OCI-LY7 (cell line): ENCODE results near the gene MED25. TPM values are rescaled to one million over a fixed set of nuclear protein-coding genes. Genes with fewer than 3 reads are reported as not detected.

Experiments used
- BruUV-seq: library from RNA; stranded (reverse); fragments of 400-500 nt; replicated peaks from 2 replicates; lab custom pipeline; 2021; lab: Mats Ljungman, UMichigan
- CTCF ChIA-PET: fragments of 300-600 bp; sonication (Branson Sonifier 250); formaldehyde crosslinking; loops from one replicate; lab custom pipeline; 2022; ENCODE audit warnings: antibody characterized with exemption; ENCODE audit not compliant: unreplicated experiment; lab: Charles Lee
- POLR2A ChIA-PET: fragments of 300-600 bp; sonication (Branson Sonifier 250); formaldehyde crosslinking; loops from one replicate; lab custom pipeline; 2022; ENCODE audit warnings: antibody characterized with exemption; lab: Charles Lee
- DNase-seq: peaks from one replicate; pipeline ENCODE4 v3.0.0-alpha.2; 2015; ENCODE audit warnings: low spot score
- H2AFZ ChIP-seq: fragments of 200-600 bp; sonication (generic), shearing (Covaris generic); 2 replicates; pipeline ENCODE4 v1.6.1; 2014; ENCODE audit warnings: mild to moderate bottlenecking, antibody characterized with exemption, low read length, moderate library complexity
- H3K27ac ChIP-seq: fragments of 200-600 bp; sonication (generic); 2 replicates; pipeline ENCODE4 v1.5.1; 2014; ENCODE audit warnings: mixed run types, low read depth, mild to moderate bottlenecking, moderate library complexity, low read length, inconsistent platforms; ENCODE audit not compliant: poor library complexity, severe bottlenecking
- H3K36me3 ChIP-seq: fragments of 200-600 bp; sonication (generic); 2 replicates; pipeline ENCODE4 v1.6.1; 2014; ENCODE audit warnings: mild to moderate bottlenecking, antibody characterized with exemption, low read length, moderate library complexity, mixed read lengths; ENCODE audit not compliant: insufficient read depth
- H3K4me1 ChIP-seq: fragments of 200-600 bp; sonication (generic); 2 replicates; pipeline ENCODE4 v1.5.1; 2014; ENCODE audit warnings: mild to moderate bottlenecking, low read length; ENCODE audit not compliant: insufficient read depth, poor library complexity, severe bottlenecking
- H3K4me2 ChIP-seq: fragments of 200-600 bp; sonication (generic); 2 replicates; pipeline ENCODE4 v1.6.1; 2014; ENCODE audit warnings: mild to moderate bottlenecking, low read length
- H3K4me3 ChIP-seq: fragments of 200-600 bp; sonication (generic); 2 replicates; pipeline ENCODE4 v1.5.1; 2014; ENCODE audit warnings: mild to moderate bottlenecking, low read depth, low read length; ENCODE audit not compliant: poor library complexity, severe bottlenecking
- H3K79me2 ChIP-seq: fragments of 200-600 bp; sonication (generic); 2 replicates; pipeline ENCODE4 v1.6.1; 2016; ENCODE audit warnings: low read depth, mild to moderate bottlenecking, low read length, moderate library complexity, mixed read lengths; ENCODE audit not compliant: insufficient read depth
- H3K9me2 ChIP-seq: fragments of 200-600 bp; sonication (generic); 2 replicates; pipeline ENCODE4 v1.6.1; 2016; ENCODE audit warnings: mild to moderate bottlenecking, low read length, mixed read lengths; ENCODE audit not compliant: insufficient read depth
- H3K9me3 ChIP-seq: fragments of 200-600 bp; sonication (generic); 2 replicates; pipeline ENCODE4 v1.6.1; 2014; ENCODE audit warnings: mild to moderate bottlenecking, mixed run types, low read length, mixed read lengths
- H4K20me1 ChIP-seq: fragments of 200-600 bp; sonication (generic); 2 replicates; pipeline ENCODE4 v1.6.1; 2014; ENCODE audit warnings: mild to moderate bottlenecking, antibody characterized with exemption, low read length, moderate library complexity, mixed read lengths; ENCODE audit not compliant: insufficient read depth
- EZH2phosphoT487 ChIP-seq: fragments of 200-600 bp; sonication (generic); IDR thresholded peaks from 2 replicates; pipeline ENCODE4 v1.6.1; 2018; ENCODE audit warnings: low read depth, borderline replicate concordance, mild to moderate bottlenecking, mixed run types, antibody characterized with exemption, low read length, moderate library complexity, mixed read lengths
- intact Hi-C: fragments of 100-400 bp; cut with micrococcal nuclease; formaldehyde crosslinking; loops from one replicate; pipeline ENCODE4 v1.10.0; 2022; ENCODE audit not compliant: unreplicated experiment
- total RNA-seq, 2 experiments: library from RNA; depleted of rRNA in 1 of 2; stranded (reverse); fragments of >200 nt in 1 of 2; shearing (Covaris generic) in 1 of 2; gene quantifications; 2 replicates each; pipeline ENCODE4 v1.2.3, GENCODE V29; 2014 to 2022
- TF ChIP-seq, protein P1 (sequence below): fragments of 200-600 bp; sonication (generic); conservative IDR thresholded peaks from 2 replicates; pipeline ENCODE4 v1.5.1; 2014; ENCODE audit warnings: mild to moderate bottlenecking, antibody characterized with exemption, low read length, moderate library complexity, mixed read lengths

Gene MED25
- total RNA-seq, 2 experiments from 2014 or later = 85.1 to 111 TPM

DNA sequence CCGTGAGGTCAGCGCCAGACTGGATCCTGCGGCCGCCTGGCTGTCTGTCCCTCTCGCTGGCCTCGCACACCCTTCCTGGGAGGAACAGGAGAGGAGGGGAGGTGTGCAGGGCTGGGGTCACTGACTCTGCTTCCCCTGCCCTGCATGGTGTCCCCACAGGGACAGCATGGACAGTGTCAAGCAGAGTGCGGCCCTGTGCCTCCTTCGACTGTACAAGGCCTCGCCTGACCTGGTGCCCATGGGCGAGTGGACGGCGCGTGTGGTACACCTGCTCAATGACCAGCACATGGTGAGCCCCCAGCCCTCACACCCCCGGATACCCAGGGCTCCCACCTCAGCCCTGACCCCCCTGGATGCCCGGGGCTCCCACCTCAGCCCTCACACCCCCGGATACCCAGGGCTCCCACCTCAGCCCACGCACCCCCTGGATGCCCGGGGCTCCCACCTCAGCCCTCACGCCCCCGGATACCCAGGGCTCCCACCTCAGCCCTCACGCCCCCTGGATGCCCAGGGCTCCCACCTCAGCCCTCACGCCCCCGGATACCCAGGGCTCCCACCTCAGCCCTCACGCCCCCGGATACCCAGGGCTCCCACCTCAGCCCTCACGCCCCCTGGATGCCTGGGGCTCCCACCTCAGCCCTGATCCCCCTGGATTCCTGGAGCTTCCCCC, 26.2 kb upstream of the MED25 start:
- no peak overlapping the region for H2AFZ ChIP-seq
- intact Hi-C loops = no loop called here
- no peaks in the 10 kb centered on the region for H4K20me1 ChIP-seq
- H3K9me3 ChIP-seq = no peaks in the 10 kb centered on the region
- TF ChIP-seq EZH2phosphoT487 = no peak
- TF ChIP-seq, protein P1, sequence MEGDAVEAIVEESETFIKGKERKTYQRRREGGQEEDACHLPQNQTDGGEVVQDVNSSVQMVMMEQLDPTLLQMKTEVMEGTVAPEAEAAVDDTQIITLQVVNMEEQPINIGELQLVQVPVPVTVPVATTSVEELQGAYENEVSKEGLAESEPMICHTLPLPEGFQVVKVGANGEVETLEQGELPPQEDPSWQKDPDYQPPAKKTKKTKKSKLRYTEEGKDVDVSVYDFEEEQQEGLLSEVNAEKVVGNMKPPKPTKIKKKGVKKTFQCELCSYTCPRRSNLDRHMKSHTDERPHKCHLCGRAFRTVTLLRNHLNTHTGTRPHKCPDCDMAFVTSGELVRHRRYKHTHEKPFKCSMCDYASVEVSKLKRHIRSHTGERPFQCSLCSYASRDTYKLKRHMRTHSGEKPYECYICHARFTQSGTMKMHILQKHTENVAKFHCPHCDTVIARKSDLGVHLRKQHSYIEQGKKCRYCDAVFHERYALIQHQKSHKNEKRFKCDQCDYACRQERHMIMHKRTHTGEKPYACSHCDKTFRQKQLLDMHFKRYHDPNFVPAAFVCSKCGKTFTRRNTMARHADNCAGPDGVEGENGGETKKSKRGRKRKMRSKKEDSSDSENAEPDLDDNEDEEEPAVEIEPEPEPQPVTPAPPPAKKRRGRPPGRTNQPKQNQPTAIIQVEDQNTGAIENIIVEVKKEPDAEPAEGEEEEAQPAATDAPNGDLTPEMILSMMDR = no peak
- no peaks in the 10 kb centered on the region for H3K9me2 ChIP-seq
- H3K4me2 ChIP-seq = no peak overlapping the region
- H3K4me1 ChIP-seq = no peaks in the 10 kb centered on the region
- no TSS peak for BruUV-seq
- no peak for DNase-seq
- peaks cover 76% of the 10 kb centered on the region for H3K36me3 ChIP-seq
- H3K27ac ChIP-seq = no peak overlapping the region
- ChIA-PET POLR2A (no interaction called here), CTCF (no interaction called here)
- no peaks in the 10 kb centered on the region for H3K79me2 ChIP-seq
- H3K4me3 ChIP-seq = no peak overlapping the region

DNA sequence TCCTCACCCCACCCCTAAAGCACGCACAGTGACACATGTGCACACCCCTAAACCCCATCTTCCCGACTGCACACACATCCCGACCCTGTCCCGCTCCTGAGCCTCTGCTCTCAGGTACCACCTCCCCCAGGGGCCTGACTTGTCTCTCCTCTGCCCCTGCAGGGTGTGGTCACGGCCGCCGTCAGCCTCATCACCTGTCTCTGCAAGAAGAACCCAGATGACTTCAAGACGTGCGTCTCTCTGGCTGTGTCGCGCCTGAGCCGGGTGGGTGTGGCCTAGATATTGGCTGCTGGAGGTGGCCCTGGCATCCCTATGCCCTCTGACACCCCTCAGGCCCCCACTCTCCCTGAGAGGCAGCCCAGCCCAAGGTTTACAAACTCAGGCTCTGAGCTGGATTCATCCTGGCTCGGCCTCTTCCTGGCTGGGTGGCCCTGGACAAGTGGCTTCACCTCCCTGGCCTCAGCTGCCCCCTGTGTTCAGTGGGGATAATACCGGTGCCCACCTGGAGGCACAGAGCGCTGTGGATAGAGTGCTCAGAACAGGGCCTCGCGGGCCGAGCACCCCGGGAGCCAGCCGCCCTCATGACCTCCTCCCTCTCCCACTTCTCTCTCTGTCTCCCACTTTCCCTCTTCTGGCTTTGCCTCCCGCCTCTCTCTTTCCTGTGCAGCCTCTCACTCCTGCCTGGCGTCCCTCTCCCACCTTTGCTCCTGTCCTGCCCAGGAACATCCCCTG, 25.1 kb upstream of the MED25 start:
- H3K9me2 ChIP-seq = no peaks in the 10 kb centered on the region
- no peaks in the 10 kb centered on the region for H3K79me2 ChIP-seq
- H3K4me1 ChIP-seq = no peaks in the 10 kb centered on the region
- no TSS peak for BruUV-seq
- CTCF ChIA-PET = no interaction called here
- no peak overlapping the region for H3K4me3 ChIP-seq
- intact Hi-C loops = no loop called here
- POLR2A ChIA-PET = no interaction called here
- DNase-seq = no peak
- no peaks in the 10 kb centered on the region for H3K9me3 ChIP-seq
- no peak overlapping the region for H2AFZ ChIP-seq
- no peak overlapping the region for H3K4me2 ChIP-seq
- no peaks in the 10 kb centered on the region for H4K20me1 ChIP-seq
- H3K36me3 ChIP-seq = peaks cover 76% of the 10 kb centered on the region
- TF ChIP-seq, protein P1 = no peak
- TF ChIP-seq EZH2phosphoT487 = no peak
- H3K27ac ChIP-seq = no peak overlapping the region

DNA sequence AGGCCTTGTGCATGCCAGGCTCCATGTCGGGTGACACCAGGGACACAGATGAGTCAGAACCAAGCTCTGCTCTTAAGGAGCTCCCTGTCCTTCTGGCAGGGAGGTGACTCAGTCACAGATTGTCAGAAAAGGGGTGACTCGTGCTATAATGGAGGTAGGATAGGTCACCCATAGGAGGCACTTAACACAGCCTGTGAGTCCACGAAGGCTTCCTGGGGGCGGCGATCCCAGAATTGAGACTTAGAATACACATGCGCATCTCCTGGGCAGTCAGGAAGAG, 24.6 kb upstream of the MED25 start:
- H3K4me1 ChIP-seq = no peaks in the 10 kb centered on the region
- no peak overlapping the region for H3K27ac ChIP-seq
- no peaks in the 10 kb centered on the region for H3K79me2 ChIP-seq
- ChIA-PET POLR2A (interaction anchor here (0.7 kb wide), 1 partner anchor 19 kb away, joined by 3 read pairs; no protein-coding TSS in a partner anchor), CTCF (no interaction called here)
- H3K36me3 ChIP-seq = peaks cover 78% of the 10 kb centered on the region
- H4K20me1 ChIP-seq = no peaks in the 10 kb centered on the region
- no TSS peak for BruUV-seq
- intact Hi-C loops = no loop called here
- TF ChIP-seq EZH2phosphoT487 = no peak
- TF ChIP-seq, protein P1 = no peak
- H3K4me2 ChIP-seq = no peak overlapping the region
- no peak for DNase-seq
- H3K4me3 ChIP-seq = no peak overlapping the region
- no peak overlapping the region for H2AFZ ChIP-seq
- H3K9me3 ChIP-seq = no peaks in the 10 kb centered on the region
- no peaks in the 10 kb centered on the region for H3K9me2 ChIP-seq
